Liver (tissue), 9 donors: ENCODE data around the gene TBC1D10A. TPM values are rescaled to one million over a fixed set of nuclear protein-coding genes. Genes with fewer than 3 reads are reported as not detected.

Source experiments
- DNase-seq: peaks from one replicate; pipeline ENCODE4 v3.0.0-alpha.2; 2017; ENCODE audit warnings: low spot score
- H3K27ac ChIP-seq, 2 donors: one replicate each; pipeline ENCODE4 v1.7.0; 2013; ENCODE audit warnings: inconsistent platforms in 2 of 2, low read length in 2 of 2, control low read depth in 1 of 2, low read depth in 1 of 2, mild to moderate bottlenecking in 1 of 2
- H3K27me3 ChIP-seq, 4 donors: one replicate each; pipeline versions ENCODE4 v1.6.1 to v1.7.0; 2013; ENCODE audit warnings: low read length in 3 of 4, inconsistent platforms in 1 of 4, mild to moderate bottlenecking in 1 of 4, moderate library complexity in 1 of 4; ENCODE audit not compliant: control insufficient read depth in 4 of 4, insufficient read depth in 4 of 4
- H3K36me3 ChIP-seq, 4 donors: one replicate each; pipeline versions ENCODE4 v1.6.1 to v1.7.0; 2013; ENCODE audit warnings: low read length in 3 of 4, mild to moderate bottlenecking in 3 of 4, low read depth in 1 of 4, moderate library complexity in 1 of 4; ENCODE audit not compliant: control insufficient read depth in 4 of 4, insufficient read depth in 3 of 4
- H3K4me1 ChIP-seq, 4 donors: one replicate each; pipeline versions ENCODE4 v1.6.1 to v1.7.0; 2013; ENCODE audit warnings: low read length in 3 of 4, mild to moderate bottlenecking in 3 of 4, moderate library complexity in 1 of 4; ENCODE audit not compliant: control insufficient read depth in 4 of 4, insufficient read depth in 4 of 4
- H3K4me3 ChIP-seq, 3 donors: one replicate each; pipeline versions ENCODE4 v1.6.1 to v1.7.0; 2013; ENCODE audit warnings: low read length in 3 of 3, control low read depth in 1 of 3, low read depth in 1 of 3, mild to moderate bottlenecking in 1 of 3
- H3K9ac ChIP-seq, 2 donors: one replicate each; pipeline ENCODE4 v1.7.0; 2013; ENCODE audit warnings: low read length in 2 of 2, mild to moderate bottlenecking in 2 of 2, moderate library complexity in 2 of 2, control low read depth in 1 of 2, low read depth in 1 of 2
- H3K9me3 ChIP-seq, 4 donors: one replicate each; pipeline versions ENCODE4 v1.6.1 to v1.7.0; 2013; ENCODE audit warnings: low read length in 3 of 4; ENCODE audit not compliant: control insufficient read depth in 4 of 4
- EGR1 ChIP-seq, 2 donors: IDR thresholded peaks; 2 replicates each; pipeline ENCODE4 v1.6.1; 2016 to 2018; ENCODE audit warnings: antibody characterized with exemption in 2 of 2, low read depth in 2 of 2
- FOXA1 ChIP-seq: IDR thresholded peaks from 2 replicates; pipeline ENCODE4 v1.6.1; 2016; ENCODE audit warnings: antibody characterized with exemption
- FOXA2 ChIP-seq: IDR thresholded peaks from 2 replicates; pipeline ENCODE4 v1.6.1; 2016; ENCODE audit warnings: antibody characterized with exemption
- HNF4G ChIP-seq: IDR thresholded peaks from 2 replicates; pipeline ENCODE4 v1.6.1; 2016; ENCODE audit warnings: antibody characterized with exemption
- JUND ChIP-seq, 2 donors: IDR thresholded peaks; 2 replicates each; pipeline ENCODE4 v1.6.1; 2016; ENCODE audit warnings: antibody characterized with exemption in 2 of 2
- NR2F2 ChIP-seq: IDR thresholded peaks from 2 replicates; pipeline ENCODE4 v1.6.1; 2016; ENCODE audit warnings: antibody characterized with exemption
- RAD21 ChIP-seq, 2 donors: IDR thresholded peaks; 2 replicates each; pipeline ENCODE4 v1.6.1; 2016; ENCODE audit warnings: antibody characterized with exemption in 2 of 2, mild to moderate bottlenecking in 2 of 2
- RXRA ChIP-seq, 2 donors: IDR thresholded peaks; 2 replicates each; pipeline ENCODE4 v1.6.1; 2017 to 2018; ENCODE audit warnings: antibody characterized with exemption in 2 of 2, mild to moderate bottlenecking in 1 of 2
- SP1 ChIP-seq: IDR thresholded peaks from 2 replicates; pipeline ENCODE4 v1.6.1; 2018; ENCODE audit warnings: antibody characterized with exemption, mild to moderate bottlenecking
- TAF1 ChIP-seq: conservative IDR thresholded peaks from 2 replicates; pipeline ENCODE4 v1.6.1; 2016; ENCODE audit warnings: antibody characterized with exemption, mild to moderate bottlenecking
- YY1 ChIP-seq: IDR thresholded peaks from 2 replicates; pipeline ENCODE4 v1.6.1; 2016; ENCODE audit warnings: antibody characterized with exemption, mild to moderate bottlenecking
- WGBS: extraction: QIAGEN DNeasy Blood & Tissue Kit; methylation state at CpG from one replicate; pipeline ENCODE4 v1.1.7; 2013; 5-methylcytosine and 5-hydroxymethylcytosine counted together
- polyA plus RNA-seq, 2 donors: library from polyadenylated mRNA; stranded (reverse) in 1 of 2; unstranded in 1 of 2; fragments of 200-250 nt in 1 of 2; fragments of >200 nt in 1 of 2; fragmentation: Nextera tagmentation in 1 of 2; extraction: Ambion mirVana in 1 of 2; gene quantifications; one replicate each; pipeline versions ENCODE4 v1.2.1 to v1.2.3, GENCODE V29; 2013 to 2015
- total RNA-seq, 2 donors: library from RNA; depleted of rRNA; stranded (reverse); fragments of >200 nt; gene quantifications; one replicate each; pipeline ENCODE4 v1.2.3, GENCODE V29; 2014
- TF ChIP-seq, protein P1 (sequence below): IDR thresholded peaks from 2 replicates; pipeline ENCODE4 v1.6.1; 2016; ENCODE audit warnings: antibody characterized with exemption, mild to moderate bottlenecking
- TF ChIP-seq, protein P2 (sequence below): IDR thresholded peaks from 2 replicates; pipeline ENCODE4 v1.6.1; 2016; ENCODE audit warnings: antibody characterized with exemption
- TF ChIP-seq, protein P3 (sequence below): fragments of 150-350 bp; IDR thresholded peaks from 2 replicates; pipeline ENCODE4 v1.5.1; 2017; ENCODE audit warnings: improper control_type of control experiment, low read depth, low read length; ENCODE audit not compliant: missing input control
- TF ChIP-seq, protein P4 (sequence below): IDR thresholded peaks from 2 replicates; pipeline ENCODE4 v1.6.1; 2016; ENCODE audit warnings: antibody characterized with exemption
- TF ChIP-seq, protein P5 (sequence below): IDR thresholded peaks from 2 replicates; pipeline ENCODE4 v1.6.1; 2016; ENCODE audit warnings: antibody characterized with exemption
- donor health status: healthy.
- donor health status: healthy.
- donor health status: healthy.
- donor health status: healthy.
- donor health status: healthy.

Gene TBC1D10A
- total and polyA plus RNA-seq, 4 donors, result 3.6 to 9.2 (median 8.2) TPM

DNA sequence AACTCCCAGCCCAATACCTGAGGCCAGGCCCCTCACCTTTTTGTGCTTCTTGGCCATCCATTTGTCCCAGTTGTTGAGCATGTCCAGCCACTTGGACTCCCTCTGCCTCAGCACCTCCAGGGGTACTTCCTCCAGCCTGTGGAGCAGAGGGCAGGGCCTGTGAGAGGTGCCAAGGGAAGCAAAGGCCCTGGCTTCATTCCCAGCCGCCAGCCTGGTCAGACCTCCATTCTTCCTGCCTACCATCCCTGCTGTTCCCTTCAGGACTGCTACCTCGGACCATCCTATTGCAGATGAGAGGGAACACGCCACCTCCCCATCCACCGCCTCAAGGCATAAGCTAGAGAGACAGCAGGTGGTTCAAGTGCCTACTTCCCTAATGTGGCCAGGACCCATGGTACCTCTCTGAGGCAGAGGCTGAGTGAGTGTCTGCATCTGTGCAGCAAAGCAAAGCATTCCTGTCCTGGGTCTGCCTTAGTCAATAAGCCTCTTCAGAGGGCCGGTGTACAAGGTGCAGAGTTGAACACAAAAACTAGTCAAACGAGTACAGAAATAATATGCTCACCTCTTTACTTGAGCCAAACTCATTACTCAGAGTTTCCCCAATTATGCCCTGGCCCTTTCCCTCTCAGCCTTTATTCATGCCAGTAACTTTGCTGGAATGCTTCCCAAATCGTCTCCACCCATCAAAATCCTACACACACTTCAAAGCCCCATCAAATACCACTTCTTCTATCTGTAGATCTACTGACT, 22.1 kb downstream of the TBC1D10A start:
- Histone ChIP-seq H3K9ac (no peak overlapping the region), H3K9me3 (no peaks in the 10 kb centered on the region), H3K36me3 (peaks cover 0 to 12% (median 7%) of the 10 kb centered on the region in 4 donors), H3K4me3 (no peak overlapping the region), H3K4me1 (peaks cover 3 to 26% (median 16%) of the 10 kb centered on the region in 4 donors), H3K27me3 (no peaks in the 10 kb centered on the region), H3K27ac (peak overlapping the region in 1 of 2 donors; percentile 52)
- 77% methylated on average over 7 of the region's 7 CpGs for WGBS
- no peak for TF ChIP-seq EGR1 (IDR thresholded peaks at IDR 0.05; ENCODE audit: low read depth in 2 of 2)
- TF ChIP-seq, protein P1, sequence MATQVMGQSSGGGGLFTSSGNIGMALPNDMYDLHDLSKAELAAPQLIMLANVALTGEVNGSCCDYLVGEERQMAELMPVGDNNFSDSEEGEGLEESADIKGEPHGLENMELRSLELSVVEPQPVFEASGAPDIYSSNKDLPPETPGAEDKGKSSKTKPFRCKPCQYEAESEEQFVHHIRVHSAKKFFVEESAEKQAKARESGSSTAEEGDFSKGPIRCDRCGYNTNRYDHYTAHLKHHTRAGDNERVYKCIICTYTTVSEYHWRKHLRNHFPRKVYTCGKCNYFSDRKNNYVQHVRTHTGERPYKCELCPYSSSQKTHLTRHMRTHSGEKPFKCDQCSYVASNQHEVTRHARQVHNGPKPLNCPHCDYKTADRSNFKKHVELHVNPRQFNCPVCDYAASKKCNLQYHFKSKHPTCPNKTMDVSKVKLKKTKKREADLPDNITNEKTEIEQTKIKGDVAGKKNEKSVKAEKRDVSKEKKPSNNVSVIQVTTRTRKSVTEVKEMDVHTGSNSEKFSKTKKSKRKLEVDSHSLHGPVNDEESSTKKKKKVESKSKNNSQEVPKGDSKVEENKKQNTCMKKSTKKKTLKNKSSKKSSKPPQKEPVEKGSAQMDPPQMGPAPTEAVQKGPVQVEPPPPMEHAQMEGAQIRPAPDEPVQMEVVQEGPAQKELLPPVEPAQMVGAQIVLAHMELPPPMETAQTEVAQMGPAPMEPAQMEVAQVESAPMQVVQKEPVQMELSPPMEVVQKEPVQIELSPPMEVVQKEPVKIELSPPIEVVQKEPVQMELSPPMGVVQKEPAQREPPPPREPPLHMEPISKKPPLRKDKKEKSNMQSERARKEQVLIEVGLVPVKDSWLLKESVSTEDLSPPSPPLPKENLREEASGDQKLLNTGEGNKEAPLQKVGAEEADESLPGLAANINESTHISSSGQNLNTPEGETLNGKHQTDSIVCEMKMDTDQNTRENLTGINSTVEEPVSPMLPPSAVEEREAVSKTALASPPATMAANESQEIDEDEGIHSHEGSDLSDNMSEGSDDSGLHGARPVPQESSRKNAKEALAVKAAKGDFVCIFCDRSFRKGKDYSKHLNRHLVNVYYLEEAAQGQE, result no peak
- TF ChIP-seq TAF1, result no peak
- TF ChIP-seq, protein P2, sequence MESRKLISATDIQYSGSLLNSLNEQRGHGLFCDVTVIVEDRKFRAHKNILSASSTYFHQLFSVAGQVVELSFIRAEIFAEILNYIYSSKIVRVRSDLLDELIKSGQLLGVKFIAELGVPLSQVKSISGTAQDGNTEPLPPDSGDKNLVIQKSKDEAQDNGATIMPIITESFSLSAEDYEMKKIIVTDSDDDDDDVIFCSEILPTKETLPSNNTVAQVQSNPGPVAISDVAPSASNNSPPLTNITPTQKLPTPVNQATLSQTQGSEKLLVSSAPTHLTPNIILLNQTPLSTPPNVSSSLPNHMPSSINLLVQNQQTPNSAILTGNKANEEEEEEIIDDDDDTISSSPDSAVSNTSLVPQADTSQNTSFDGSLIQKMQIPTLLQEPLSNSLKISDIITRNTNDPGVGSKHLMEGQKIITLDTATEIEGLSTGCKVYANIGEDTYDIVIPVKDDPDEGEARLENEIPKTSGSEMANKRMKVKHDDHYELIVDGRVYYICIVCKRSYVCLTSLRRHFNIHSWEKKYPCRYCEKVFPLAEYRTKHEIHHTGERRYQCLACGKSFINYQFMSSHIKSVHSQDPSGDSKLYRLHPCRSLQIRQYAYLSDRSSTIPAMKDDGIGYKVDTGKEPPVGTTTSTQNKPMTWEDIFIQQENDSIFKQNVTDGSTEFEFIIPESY, result no peak
- TF ChIP-seq FOXA1, result no peak
- TF ChIP-seq FOXA2, result no peak
- TF ChIP-seq, protein P3, sequence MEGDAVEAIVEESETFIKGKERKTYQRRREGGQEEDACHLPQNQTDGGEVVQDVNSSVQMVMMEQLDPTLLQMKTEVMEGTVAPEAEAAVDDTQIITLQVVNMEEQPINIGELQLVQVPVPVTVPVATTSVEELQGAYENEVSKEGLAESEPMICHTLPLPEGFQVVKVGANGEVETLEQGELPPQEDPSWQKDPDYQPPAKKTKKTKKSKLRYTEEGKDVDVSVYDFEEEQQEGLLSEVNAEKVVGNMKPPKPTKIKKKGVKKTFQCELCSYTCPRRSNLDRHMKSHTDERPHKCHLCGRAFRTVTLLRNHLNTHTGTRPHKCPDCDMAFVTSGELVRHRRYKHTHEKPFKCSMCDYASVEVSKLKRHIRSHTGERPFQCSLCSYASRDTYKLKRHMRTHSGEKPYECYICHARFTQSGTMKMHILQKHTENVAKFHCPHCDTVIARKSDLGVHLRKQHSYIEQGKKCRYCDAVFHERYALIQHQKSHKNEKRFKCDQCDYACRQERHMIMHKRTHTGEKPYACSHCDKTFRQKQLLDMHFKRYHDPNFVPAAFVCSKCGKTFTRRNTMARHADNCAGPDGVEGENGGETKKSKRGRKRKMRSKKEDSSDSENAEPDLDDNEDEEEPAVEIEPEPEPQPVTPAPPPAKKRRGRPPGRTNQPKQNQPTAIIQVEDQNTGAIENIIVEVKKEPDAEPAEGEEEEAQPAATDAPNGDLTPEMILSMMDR, result no peak
- TF ChIP-seq HNF4G, result no peak
- TF ChIP-seq YY1, result no peak
- no peak for DNase-seq

DNA sequence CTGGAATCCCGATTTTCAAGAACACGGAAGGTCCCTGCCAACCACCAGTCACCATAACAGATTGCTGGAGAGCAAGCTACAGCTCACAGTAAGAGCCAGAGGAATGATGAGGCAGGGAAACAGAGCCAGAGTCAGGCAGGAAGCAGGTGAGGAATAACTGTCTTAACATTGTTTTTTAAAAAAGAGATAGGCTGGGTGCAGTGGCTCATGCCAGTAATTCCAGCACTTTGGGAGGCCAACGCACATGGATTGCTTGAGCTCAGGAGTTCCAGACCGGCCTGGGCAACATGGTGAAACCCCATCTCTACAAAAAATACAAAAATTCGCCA, 24.0 kb downstream of the TBC1D10A start:
- Histone ChIP-seq H3K27me3 (no peaks in the 10 kb centered on the region), H3K36me3 (peaks cover 0 to 23% (median 9%) of the 10 kb centered on the region in 4 donors), H3K4me1 (peaks cover 0 to 23% (median 16%) of the 10 kb centered on the region in 4 donors), H3K27ac (peak overlapping the region in 1 of 2 donors; percentile 45), H3K9me3 (no peaks in the 10 kb centered on the region), H3K9ac (no peak overlapping the region), H3K4me3 (no peak overlapping the region)
- no peak for DNase-seq
- TF ChIP-seq, protein P1, result no peak
- TF ChIP-seq TAF1 (no peak), JUND (IDR thresholded peaks at IDR 0.05) (no peak), EGR1 (IDR thresholded peaks at IDR 0.05; ENCODE audit: low read depth in 2 of 2) (no peak), NR2F2 (no peak), SP1 (no peak), RAD21 (IDR thresholded peaks at IDR 0.05) (no peak), YY1 (no peak), FOXA2 (no peak), RXRA (IDR thresholded peaks at IDR 0.05) (no peak), FOXA1 (no peak)
- TF ChIP-seq, protein P4, sequence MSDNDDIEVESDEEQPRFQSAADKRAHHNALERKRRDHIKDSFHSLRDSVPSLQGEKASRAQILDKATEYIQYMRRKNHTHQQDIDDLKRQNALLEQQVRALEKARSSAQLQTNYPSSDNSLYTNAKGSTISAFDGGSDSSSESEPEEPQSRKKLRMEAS, result no peak
- TF ChIP-seq, protein P5, sequence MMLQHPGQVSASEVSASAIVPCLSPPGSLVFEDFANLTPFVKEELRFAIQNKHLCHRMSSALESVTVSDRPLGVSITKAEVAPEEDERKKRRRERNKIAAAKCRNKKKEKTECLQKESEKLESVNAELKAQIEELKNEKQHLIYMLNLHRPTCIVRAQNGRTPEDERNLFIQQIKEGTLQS, result no peak
- TF ChIP-seq, protein P3, result no peak
- 87% methylated on average over 5 of the region's 5 CpGs for WGBS
